Measurements from ENCODE around the gene C8A. TPM values are rescaled to one million over a fixed set of nuclear protein-coding genes. Genes with fewer than 3 reads are reported as not detected.

C8A gene
- total RNA-seq, 1 experiment from 2014 or later: not detected

GRCh38 chr1:56939209-56939608, 84.6 kb downstream of the C8A start:
- H3K9me3 Mint-ChIP-seq (ENCODE audit: low read depth, unreplicated experiment): peaks cover 6% of the 10 kb centered on the region
- H3K27ac Mint-ChIP-seq (ENCODE audit: unreplicated experiment): no peak overlapping the region
- no peak for DNase-seq
- H3K4me3 Mint-ChIP-seq (ENCODE audit: low read depth, unreplicated experiment): no peak overlapping the region
- no peaks in the 10 kb centered on the region for H3K27me3 Mint-ChIP-seq (ENCODE audit: unreplicated experiment)
- TF ChIP-seq CTCF (IDR thresholded peaks at IDR 0.05; ENCODE audit: unreplicated experiment): no peak
- no peaks in the 10 kb centered on the region for H3K4me1 Mint-ChIP-seq (ENCODE audit: low read depth, unreplicated experiment)
- intact Hi-C loops (cut with micrococcal nuclease; ENCODE audit: unreplicated experiment): no loop called here
- H3K36me3 Mint-ChIP-seq (ENCODE audit: insufficient read depth, unreplicated experiment): no peaks in the 10 kb centered on the region
- BruUV-seq (replicated peaks): no TSS peak
- CTCF ChIA-PET: no interaction called here

GRCh38 chr1:56940039-56940438, 85.4 kb downstream of the C8A start:
- H3K9me3 Mint-ChIP-seq (ENCODE audit: low read depth, unreplicated experiment): peaks cover 6% of the 10 kb centered on the region
- no peak overlapping the region for H3K27ac Mint-ChIP-seq (ENCODE audit: unreplicated experiment)
- H3K4me1 Mint-ChIP-seq (ENCODE audit: low read depth, unreplicated experiment): no peaks in the 10 kb centered on the region
- no peak for TF ChIP-seq CTCF (IDR thresholded peaks at IDR 0.05; ENCODE audit: unreplicated experiment)
- no peak for DNase-seq
- intact Hi-C loops (cut with micrococcal nuclease; ENCODE audit: unreplicated experiment): no loop called here
- H3K27me3 Mint-ChIP-seq (ENCODE audit: unreplicated experiment): no peaks in the 10 kb centered on the region
- no peak overlapping the region for H3K4me3 Mint-ChIP-seq (ENCODE audit: low read depth, unreplicated experiment)
- BruUV-seq (replicated peaks): no TSS peak
- CTCF ChIA-PET: no interaction called here
- no peaks in the 10 kb centered on the region for H3K36me3 Mint-ChIP-seq (ENCODE audit: insufficient read depth, unreplicated experiment)

- intact Hi-C loops (cut with micrococcal nuclease; ENCODE audit: unreplicated experiment): no loop called here
- H3K27me3 Mint-ChIP-seq (ENCODE audit: unreplicated experiment): no peaks in the 10 kb centered on the region
- H3K36me3 Mint-ChIP-seq (ENCODE audit: insufficient read depth, unreplicated experiment): no peaks in the 10 kb centered on the region
- DNase-seq: no peak
- no TSS peak for BruUV-seq (replicated peaks)
- TF ChIP-seq CTCF (IDR thresholded peaks at IDR 0.05; ENCODE audit: unreplicated experiment): no peak
- peaks cover 4% of the 10 kb centered on the region for H3K9me3 Mint-ChIP-seq (ENCODE audit: low read depth, unreplicated experiment)
- H3K4me1 Mint-ChIP-seq (ENCODE audit: low read depth, unreplicated experiment): no peaks in the 10 kb centered on the region
- no peak overlapping the region for H3K27ac Mint-ChIP-seq (ENCODE audit: unreplicated experiment)
- no peak overlapping the region for H3K4me3 Mint-ChIP-seq (ENCODE audit: low read depth, unreplicated experiment)
- CTCF ChIA-PET: interaction anchor here (0.5 kb wide), 1 partner anchor 1668 kb away, joined by 3 read pairs; no protein-coding TSS in a partner anchor
Observed at GRCh38 chr1:56948403-56949023, 93.9 kb downstream of the C8A start.

- intact Hi-C loops (cut with micrococcal nuclease; ENCODE audit: unreplicated experiment): no loop called here
- Mint-ChIP-seq H3K27ac (ENCODE audit: unreplicated experiment) (no peak overlapping the region), H3K4me3 (ENCODE audit: low read depth, unreplicated experiment) (no peak overlapping the region), H3K4me1 (ENCODE audit: low read depth, unreplicated experiment) (no peaks in the 10 kb centered on the region), H3K36me3 (ENCODE audit: insufficient read depth, unreplicated experiment) (no peaks in the 10 kb centered on the region), H3K27me3 (ENCODE audit: unreplicated experiment) (no peaks in the 10 kb centered on the region), H3K9me3 (ENCODE audit: low read depth, unreplicated experiment) (peaks cover 4% of the 10 kb centered on the region)
- TF ChIP-seq CTCF (IDR thresholded peaks at IDR 0.05; ENCODE audit: unreplicated experiment): no peak
- CTCF ChIA-PET: no interaction called here
- no peak for DNase-seq
- BruUV-seq (replicated peaks): no TSS peak
Observed at GRCh38 chr1:56952501-56952900, 97.9 kb downstream of the C8A start.
